ENCODE data around the gene VAV2. TPM values are rescaled to one million over a fixed set of nuclear protein-coding genes. Genes with fewer than 3 reads are reported as not detected.

The VAV2 gene
- total and polyA plus RNA-seq, 5 donors from 2014 or later: 0.24 to 0.67 (median 0.37) TPM; not detected in 1

DNA sequence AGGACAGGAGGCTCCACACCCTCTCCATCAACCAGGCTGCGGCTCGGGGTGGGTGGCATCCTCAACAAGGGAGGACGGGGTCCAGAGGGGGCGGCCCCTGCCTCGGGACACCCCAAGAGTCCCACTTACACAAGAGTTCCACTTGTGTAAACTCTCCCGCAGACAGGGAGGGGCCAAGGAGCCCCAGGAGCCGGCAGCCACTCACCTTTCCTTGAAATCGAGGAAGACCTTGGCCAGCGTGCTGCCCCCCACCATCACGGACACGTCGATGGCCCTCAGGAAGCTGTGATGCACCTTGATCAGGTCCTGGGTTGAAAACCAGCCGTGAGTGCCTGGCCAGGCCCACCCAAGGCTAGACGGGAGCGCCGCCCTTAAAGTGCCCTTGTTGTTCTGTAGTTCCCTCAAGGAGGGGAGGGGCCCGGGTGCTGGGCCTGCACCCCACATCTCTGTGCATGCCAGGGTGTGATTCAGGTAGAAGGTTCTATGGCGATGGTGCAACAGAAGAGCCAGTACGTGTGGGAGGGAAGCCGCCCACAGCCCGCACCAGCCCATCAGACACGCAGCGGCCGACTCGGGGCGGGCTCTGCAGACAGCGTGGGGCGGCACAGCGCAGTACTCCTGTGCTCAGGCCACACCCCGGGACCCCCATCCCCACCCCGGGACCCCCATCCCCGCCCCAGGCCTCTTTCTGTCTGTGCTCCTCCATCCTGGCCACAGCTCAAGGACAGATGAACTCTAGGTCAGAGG, 186.1 kb downstream of the VAV2 start:
- H3K27me3 Mint-ChIP-seq: no peaks in the 10 kb centered on the region

DNA sequence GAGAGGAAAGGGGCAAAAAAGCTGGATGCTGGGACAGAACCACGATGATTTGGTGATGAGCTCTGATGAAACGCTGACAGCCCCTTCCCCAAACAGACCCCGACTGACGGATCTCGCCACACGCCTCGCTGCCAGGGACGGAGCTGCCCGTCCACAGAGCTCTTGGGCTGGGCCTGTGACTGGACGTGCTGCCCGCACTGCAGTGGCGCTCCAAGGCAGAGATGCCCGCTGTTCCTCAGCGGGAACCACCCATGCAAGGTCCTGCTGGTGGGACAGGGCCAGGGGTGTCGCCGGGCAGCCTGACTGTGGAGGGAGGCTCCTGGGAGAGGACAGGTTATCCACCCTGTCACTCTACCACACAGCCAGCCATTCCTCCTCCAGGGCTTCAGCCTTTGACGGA, 187.9 kb downstream of the VAV2 start:
- no peaks in the 10 kb centered on the region for H3K36me3 ChIP-seq (ENCODE audit: control insufficient read depth, insufficient read depth, low read length)

More for the DNA sequence above, 186.1 kb downstream of the VAV2 start:
- H3K9me3 ChIP-seq (ENCODE audit: control insufficient read depth in 2 of 2, low read length in 2 of 2): no peaks in the 10 kb centered on the region
- H3K4me1 Mint-ChIP-seq: no peaks in the 10 kb centered on the region
- no peak for DNase-seq
- H3K9me3 Mint-ChIP-seq: no peaks in the 10 kb centered on the region
- H3K27ac Mint-ChIP-seq: no peak overlapping the region
- no peak for ATAC-seq (ENCODE audit: low read depth in 2 of 2)
- H3K4me1 ChIP-seq (ENCODE audit: control insufficient read depth, insufficient read depth, low read length, poor library complexity, severe bottlenecking): no peaks in the 10 kb centered on the region
- no peak overlapping the region for H3K4me3 Mint-ChIP-seq
- H3K36me3 ChIP-seq (ENCODE audit: control insufficient read depth, insufficient read depth, low read length): no peaks in the 10 kb centered on the region
- H3K27ac ChIP-seq (ENCODE audit: insufficient read depth, low read length, poor library complexity, severe bottlenecking): no peak overlapping the region
- no peaks in the 10 kb centered on the region for H3K36me3 Mint-ChIP-seq
- H3K27me3 ChIP-seq (ENCODE audit: control insufficient read depth, insufficient read depth, low read length): no peaks in the 10 kb centered on the region
- H3K4me3 ChIP-seq (ENCODE audit: low read depth, low read length): no peak overlapping the region

DNA sequence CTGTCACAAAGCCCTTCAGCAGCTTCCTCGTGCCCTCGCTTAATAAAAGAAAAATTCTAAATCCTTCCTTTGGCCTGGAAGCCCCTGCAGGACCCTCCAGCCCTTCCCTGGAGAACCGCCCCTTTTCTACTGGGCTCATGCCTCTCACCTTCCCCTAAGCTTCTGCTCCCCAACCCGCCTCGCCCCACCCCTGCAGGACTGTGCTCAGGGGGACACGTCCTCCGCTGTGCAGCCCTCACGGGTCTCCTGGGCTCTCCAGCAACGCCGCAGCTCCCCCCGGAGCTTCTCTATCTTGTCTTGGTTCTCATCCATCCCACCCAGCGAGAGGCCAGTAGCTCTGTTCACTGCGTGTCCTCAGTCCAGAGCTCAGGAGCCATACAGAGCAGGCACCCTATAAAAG, 188.4 kb downstream of the VAV2 start:
- DNase-seq (no peak), ATAC-seq (ENCODE audit: low read depth in 2 of 2) (no peak)
- H3K36me3 Mint-ChIP-seq: no peaks in the 10 kb centered on the region
- H3K4me1 Mint-ChIP-seq: no peaks in the 10 kb centered on the region
- no peak overlapping the region for H3K27ac Mint-ChIP-seq
- H3K4me3 Mint-ChIP-seq: no peak overlapping the region
- Histone ChIP-seq H3K4me1 (ENCODE audit: control insufficient read depth, insufficient read depth, low read length, poor library complexity, severe bottlenecking) (no peaks in the 10 kb centered on the region), H3K27me3 (ENCODE audit: control insufficient read depth, insufficient read depth, low read length) (no peaks in the 10 kb centered on the region), H3K9me3 (ENCODE audit: control insufficient read depth in 2 of 2, low read length in 2 of 2) (no peaks in the 10 kb centered on the region), H3K4me3 (ENCODE audit: low read depth, low read length) (no peak overlapping the region), H3K27ac (ENCODE audit: insufficient read depth, low read length, poor library complexity, severe bottlenecking) (no peak overlapping the region), H3K36me3 (ENCODE audit: control insufficient read depth, insufficient read depth, low read length) (no peaks in the 10 kb centered on the region)
- no peaks in the 10 kb centered on the region for H3K27me3 Mint-ChIP-seq
- no peaks in the 10 kb centered on the region for H3K9me3 Mint-ChIP-seq

More for the DNA sequence above, 187.9 kb downstream of the VAV2 start:
- H3K4me3 ChIP-seq (ENCODE audit: low read depth, low read length): no peak overlapping the region
- Mint-ChIP-seq H3K4me1 (no peaks in the 10 kb centered on the region), H3K36me3 (no peaks in the 10 kb centered on the region), H3K9me3 (no peaks in the 10 kb centered on the region), H3K27ac (no peak overlapping the region), H3K27me3 (no peaks in the 10 kb centered on the region), H3K4me3 (no peak overlapping the region)
- no peaks in the 10 kb centered on the region for H3K27me3 ChIP-seq (ENCODE audit: control insufficient read depth, insufficient read depth, low read length)
- H3K9me3 ChIP-seq (ENCODE audit: control insufficient read depth in 2 of 2, low read length in 2 of 2): no peaks in the 10 kb centered on the region
- no peak overlapping the region for H3K27ac ChIP-seq (ENCODE audit: insufficient read depth, low read length, poor library complexity, severe bottlenecking)
- no peaks in the 10 kb centered on the region for H3K4me1 ChIP-seq (ENCODE audit: control insufficient read depth, insufficient read depth, low read length, poor library complexity, severe bottlenecking)
- ATAC-seq (ENCODE audit: low read depth in 2 of 2): no peak
- no peak for DNase-seq

DNA sequence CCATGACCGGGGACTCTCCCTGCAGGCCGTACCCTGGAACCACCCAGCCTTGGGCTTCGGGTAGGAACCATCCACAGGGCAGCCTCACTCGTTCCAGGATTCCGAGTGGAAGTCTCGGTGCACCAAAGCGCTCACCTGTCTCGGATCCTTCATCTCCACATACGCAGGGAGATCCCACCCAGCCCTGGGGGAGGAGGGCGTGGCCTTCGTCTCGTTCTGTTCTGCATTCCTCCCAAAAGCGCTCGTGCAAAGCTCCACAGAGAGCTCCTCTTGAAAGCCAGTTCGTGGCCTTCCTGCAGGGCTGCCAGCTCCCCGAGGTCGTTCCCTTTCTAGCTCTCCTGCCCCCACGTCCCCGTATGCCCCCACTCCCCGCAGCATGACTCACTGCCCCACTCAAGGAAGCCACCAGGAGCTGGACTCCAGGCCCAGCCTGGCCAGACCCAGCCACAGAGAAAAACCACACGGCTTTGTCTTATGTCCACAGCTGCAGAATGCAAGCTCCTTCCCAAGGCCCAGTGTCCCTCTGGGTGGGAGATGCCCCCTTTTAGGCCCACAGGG, 189.0 kb downstream of the VAV2 start:
- Histone ChIP-seq H3K27me3 (ENCODE audit: control insufficient read depth, insufficient read depth, low read length) (no peaks in the 10 kb centered on the region), H3K9me3 (ENCODE audit: control insufficient read depth in 2 of 2, low read length in 2 of 2) (no peaks in the 10 kb centered on the region), H3K4me1 (ENCODE audit: control insufficient read depth, insufficient read depth, low read length, poor library complexity, severe bottlenecking) (no peaks in the 10 kb centered on the region), H3K36me3 (ENCODE audit: control insufficient read depth, insufficient read depth, low read length) (no peaks in the 10 kb centered on the region), H3K27ac (ENCODE audit: insufficient read depth, low read length, poor library complexity, severe bottlenecking) (no peak overlapping the region), H3K4me3 (ENCODE audit: low read depth, low read length) (no peak overlapping the region)
- no peak overlapping the region for H3K27ac Mint-ChIP-seq
- H3K36me3 Mint-ChIP-seq: no peaks in the 10 kb centered on the region
- H3K4me3 Mint-ChIP-seq: no peak overlapping the region
- H3K9me3 Mint-ChIP-seq: no peaks in the 10 kb centered on the region
- H3K27me3 Mint-ChIP-seq: no peaks in the 10 kb centered on the region
- no peaks in the 10 kb centered on the region for H3K4me1 Mint-ChIP-seq
- ATAC-seq (ENCODE audit: low read depth in 2 of 2): no peak
- no peak for DNase-seq

DNA sequence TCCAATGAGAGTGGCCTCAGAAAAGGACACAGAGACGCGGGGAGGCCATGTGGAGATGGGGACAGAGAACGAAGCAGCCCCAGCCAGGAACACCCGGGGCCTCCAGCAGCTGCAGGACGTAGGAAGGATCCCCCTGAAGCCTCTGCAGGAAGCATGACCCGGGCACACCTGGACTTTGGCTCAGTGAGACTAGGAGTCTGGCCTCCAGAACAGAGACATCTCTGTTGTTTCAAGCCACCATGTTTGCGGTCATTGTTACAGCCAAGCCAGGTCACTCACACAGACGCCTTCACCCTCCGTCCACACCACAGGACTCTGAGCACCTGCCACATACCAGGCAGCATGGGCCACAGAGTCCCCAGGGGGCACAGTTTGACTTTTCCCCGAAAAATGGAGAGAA, 190.4 kb downstream of the VAV2 start:
- Mint-ChIP-seq H3K36me3 (no peaks in the 10 kb centered on the region), H3K4me1 (no peaks in the 10 kb centered on the region), H3K27me3 (no peaks in the 10 kb centered on the region), H3K9me3 (no peaks in the 10 kb centered on the region), H3K27ac (no peak overlapping the region), H3K4me3 (no peak overlapping the region)
- ATAC-seq (ENCODE audit: low read depth in 2 of 2) (no peak), DNase-seq (no peak)
- no peaks in the 10 kb centered on the region for H3K27me3 ChIP-seq (ENCODE audit: control insufficient read depth, insufficient read depth, low read length)
- H3K36me3 ChIP-seq (ENCODE audit: control insufficient read depth, insufficient read depth, low read length): no peaks in the 10 kb centered on the region
- no peak overlapping the region for H3K27ac ChIP-seq (ENCODE audit: insufficient read depth, low read length, poor library complexity, severe bottlenecking)
- H3K9me3 ChIP-seq (ENCODE audit: control insufficient read depth in 2 of 2, low read length in 2 of 2): no peaks in the 10 kb centered on the region
- no peak overlapping the region for H3K4me3 ChIP-seq (ENCODE audit: low read depth, low read length)
- no peaks in the 10 kb centered on the region for H3K4me1 ChIP-seq (ENCODE audit: control insufficient read depth, insufficient read depth, low read length, poor library complexity, severe bottlenecking)

DNA sequence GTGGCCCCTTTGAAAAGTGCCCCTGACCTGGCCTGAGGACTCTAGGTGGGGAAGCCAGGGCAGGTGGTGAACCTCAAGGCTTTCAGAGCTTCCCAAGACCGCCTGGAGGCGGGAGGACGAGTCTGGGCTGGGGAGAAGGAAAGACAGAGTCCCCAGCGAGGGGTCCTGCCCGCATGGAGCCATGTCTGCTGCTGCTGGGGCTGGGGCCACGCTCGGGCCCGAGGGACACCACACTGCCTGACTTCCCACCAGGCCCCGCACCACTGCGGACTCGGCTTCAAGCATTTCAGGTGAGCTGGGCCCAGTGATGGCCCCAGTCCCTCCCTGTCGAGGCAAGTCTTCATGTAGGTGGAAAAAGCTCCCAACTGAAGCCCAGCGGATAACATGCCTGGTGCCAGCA, 191.9 kb downstream of the VAV2 start:
- H3K36me3 ChIP-seq (ENCODE audit: control insufficient read depth, insufficient read depth, low read length): no peaks in the 10 kb centered on the region
- H3K9me3 ChIP-seq (ENCODE audit: control insufficient read depth in 2 of 2, low read length in 2 of 2): no peaks in the 10 kb centered on the region
- no peak for DNase-seq
- no peak overlapping the region for H3K27ac Mint-ChIP-seq
- H3K9me3 Mint-ChIP-seq: no peaks in the 10 kb centered on the region
- H3K27ac ChIP-seq (ENCODE audit: insufficient read depth, low read length, poor library complexity, severe bottlenecking): no peak overlapping the region
- H3K4me3 ChIP-seq (ENCODE audit: low read depth, low read length): no peak overlapping the region
- H3K27me3 Mint-ChIP-seq: no peaks in the 10 kb centered on the region
- H3K4me1 Mint-ChIP-seq: no peaks in the 10 kb centered on the region
- no peak for ATAC-seq (ENCODE audit: low read depth in 2 of 2)
- no peaks in the 10 kb centered on the region for H3K4me1 ChIP-seq (ENCODE audit: control insufficient read depth, insufficient read depth, low read length, poor library complexity, severe bottlenecking)
- no peaks in the 10 kb centered on the region for H3K36me3 Mint-ChIP-seq
- no peak overlapping the region for H3K4me3 Mint-ChIP-seq
- no peaks in the 10 kb centered on the region for H3K27me3 ChIP-seq (ENCODE audit: control insufficient read depth, insufficient read depth, low read length)

DNA sequence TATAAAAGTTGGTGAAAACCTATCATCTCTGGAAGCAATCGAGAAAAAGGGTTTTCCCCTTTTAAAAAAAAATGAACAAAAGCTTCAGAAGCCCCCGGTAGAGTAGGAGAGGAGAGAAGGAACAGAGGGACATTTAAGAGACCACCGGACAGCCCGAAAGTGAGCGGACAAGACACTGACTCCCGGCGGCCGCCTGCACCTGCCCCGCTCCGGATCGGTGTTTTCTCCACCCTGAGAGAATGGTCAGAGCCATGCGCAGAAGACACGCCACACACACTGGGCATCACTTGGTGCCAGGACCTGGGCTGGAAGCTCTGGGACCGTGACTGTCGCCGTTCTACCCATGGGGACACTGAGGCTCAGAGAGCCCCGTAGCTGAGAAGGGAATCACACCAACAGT, 192.4 kb downstream of the VAV2 start:
- Histone ChIP-seq H3K36me3 (ENCODE audit: control insufficient read depth, insufficient read depth, low read length) (no peaks in the 10 kb centered on the region), H3K9me3 (ENCODE audit: control insufficient read depth in 2 of 2, low read length in 2 of 2) (no peaks in the 10 kb centered on the region), H3K4me1 (ENCODE audit: control insufficient read depth, insufficient read depth, low read length, poor library complexity, severe bottlenecking) (no peaks in the 10 kb centered on the region), H3K27me3 (ENCODE audit: control insufficient read depth, insufficient read depth, low read length) (no peaks in the 10 kb centered on the region), H3K4me3 (ENCODE audit: low read depth, low read length) (no peak overlapping the region), H3K27ac (ENCODE audit: insufficient read depth, low read length, poor library complexity, severe bottlenecking) (no peak overlapping the region)
- Mint-ChIP-seq H3K27ac (no peak overlapping the region), H3K27me3 (no peaks in the 10 kb centered on the region), H3K4me1 (no peaks in the 10 kb centered on the region), H3K9me3 (no peaks in the 10 kb centered on the region), H3K4me3 (no peak overlapping the region), H3K36me3 (no peaks in the 10 kb centered on the region)
- ATAC-seq (ENCODE audit: low read depth in 2 of 2) (no peak), DNase-seq (no peak)

DNA sequence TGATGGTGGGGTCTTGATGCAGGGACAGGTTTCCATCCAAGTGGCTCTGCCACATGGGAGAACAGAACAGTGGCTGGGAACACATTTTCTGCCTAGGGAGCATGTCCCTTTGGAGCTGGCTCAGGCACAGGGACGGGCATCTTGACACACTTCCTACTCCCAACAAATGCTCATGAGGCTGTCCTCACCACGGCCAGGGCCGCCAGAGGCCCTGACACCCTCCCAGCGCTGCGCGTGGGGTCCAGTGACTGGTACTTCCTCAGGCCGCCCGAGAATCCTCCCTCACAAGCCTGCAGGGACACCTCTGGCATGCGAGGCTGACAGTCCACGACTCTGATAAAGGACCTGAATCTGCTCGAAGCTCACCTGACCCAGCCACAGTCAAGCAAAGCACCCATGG, 193.0 kb downstream of the VAV2 start:
- Histone ChIP-seq H3K27me3 (ENCODE audit: control insufficient read depth, insufficient read depth, low read length) (no peaks in the 10 kb centered on the region), H3K36me3 (ENCODE audit: control insufficient read depth, insufficient read depth, low read length) (no peaks in the 10 kb centered on the region), H3K27ac (ENCODE audit: insufficient read depth, low read length, poor library complexity, severe bottlenecking) (no peak overlapping the region), H3K9me3 (ENCODE audit: control insufficient read depth in 2 of 2, low read length in 2 of 2) (no peaks in the 10 kb centered on the region), H3K4me3 (ENCODE audit: low read depth, low read length) (no peak overlapping the region), H3K4me1 (ENCODE audit: control insufficient read depth, insufficient read depth, low read length, poor library complexity, severe bottlenecking) (no peaks in the 10 kb centered on the region)
- ATAC-seq (ENCODE audit: low read depth in 2 of 2): no peak
- no peaks in the 10 kb centered on the region for H3K36me3 Mint-ChIP-seq
- no peaks in the 10 kb centered on the region for H3K9me3 Mint-ChIP-seq
- H3K4me1 Mint-ChIP-seq: no peaks in the 10 kb centered on the region
- no peak overlapping the region for H3K4me3 Mint-ChIP-seq
- H3K27me3 Mint-ChIP-seq: no peaks in the 10 kb centered on the region
- DNase-seq: no peak
- H3K27ac Mint-ChIP-seq: no peak overlapping the region

Data from CD4-positive, CD25-positive, alpha-beta regulatory T cell (primary cell).